HTR-8/SVneo (cell line): ENCODE measurements around the gene NME8.
"Not testable (repeated sequence)": the region's sequence is repeated elsewhere in the genome, so short reads cannot be mapped to it uniquely, and the experiment has no call there.

Source experiments
- DNase-seq: peaks from one replicate; pipeline ENCODE4 v3.0.0; 2011; ENCODE audit warnings: low spot score, mixed read lengths; ENCODE audit not compliant: insufficient read length
- FAIRE-seq: peaks from 2 replicates; lab custom pipeline; 2011; peaks lifted over from hg19 to GRCh38; lab: Jason Lieb, UNC

The NME8 gene

GRCh38 chr7:37848297-37848696 is at the start of gene NME8:
Gene NME8 (plus strand): TSS chr7:37848597. CDS start chr7:37850267, 1,670 bp downstream.
- no peak for FAIRE-seq
- no peak for DNase-seq

GRCh38 chr7:37806152-37806551 is 42.2 kb upstream of the NME8 start:
- FAIRE-seq (no peak), DNase-seq (no peak)

- not testable (repeated sequence) for DNase-seq, FAIRE-seq
Observed at GRCh38 chr7:37812161-37812580, 36.2 kb upstream of the NME8 start.

- no peak for DNase-seq
- no peak for FAIRE-seq
Observed at GRCh38 chr7:37815671-37816371, 32.6 kb upstream of the NME8 start.

- DNase-seq: no peak
- FAIRE-seq: no peak
Observed at GRCh38 chr7:37816922-37817590, 31.3 kb upstream of the NME8 start.

- DNase-seq (no peak), FAIRE-seq (no peak)
Observed at GRCh38 chr7:37817591-37817960, 30.8 kb upstream of the NME8 start.

GRCh38 chr7:37817996-37818720 is 30.2 kb upstream of the NME8 start:
- DNase-seq (no peak), FAIRE-seq (no peak)

- DNase-seq (no peak), FAIRE-seq (no peak)
Observed at GRCh38 chr7:37820708-37821468, 27.5 kb upstream of the NME8 start.

GRCh38 chr7:37822946-37823345 is 25.5 kb upstream of the NME8 start:
- no peak for FAIRE-seq
- DNase-seq: no peak

- DNase-seq (no peak), FAIRE-seq (no peak)
Observed at GRCh38 chr7:37823557-37823956, 24.8 kb upstream of the NME8 start.

- FAIRE-seq (no peak), DNase-seq (no peak)
Observed at GRCh38 chr7:37825038-37825437, 23.4 kb upstream of the NME8 start.

- DNase-seq (no peak), FAIRE-seq (no peak)
Observed at GRCh38 chr7:37826825-37827224, 21.6 kb upstream of the NME8 start.

- DNase-seq (no peak), FAIRE-seq (no peak)
Observed at GRCh38 chr7:37831244-37831643, 17.2 kb upstream of the NME8 start.

- FAIRE-seq: no peak
- DNase-seq: no peak
Observed at GRCh38 chr7:37832194-37832593, 16.2 kb upstream of the NME8 start.

GRCh38 chr7:37833107-37833817 is 15.1 kb upstream of the NME8 start:
- no peak for FAIRE-seq
- DNase-seq: peak; percentile 11

GRCh38 chr7:37833818-37834146 is 14.6 kb upstream of the NME8 start:
- FAIRE-seq (no peak), DNase-seq (no peak)

GRCh38 chr7:37853468-37853867 is 5.1 kb downstream of the NME8 start:
- DNase-seq: no peak
- no peak for FAIRE-seq

- DNase-seq (no peak), FAIRE-seq (no peak)
Observed at GRCh38 chr7:37882086-37882485, 33.7 kb downstream of the NME8 start.

- no peak for DNase-seq
- FAIRE-seq: no peak
Observed at GRCh38 chr7:37893359-37893758, 45.0 kb downstream of the NME8 start.

GRCh38 chr7:37894671-37895070 is 46.3 kb downstream of the NME8 start:
- FAIRE-seq (no peak), DNase-seq (no peak)
